NCI-H69 (cell line): Measurements from ENCODE around the gene ZDHHC18.
A peak's percentile ranks its signal among the peaks of the same experiment; 100 is the strongest.
"Not testable (repeated sequence)": the region's sequence is repeated elsewhere in the genome, so short reads cannot be mapped to it uniquely, and the experiment has no call there.

Source experiments
- DNase-seq: peaks from one replicate; lab custom pipeline; 2025; lab: John Stamatoyannopoulos, UW

The ZDHHC18 gene

GRCh38 chr1:26791148-26791547 lies 35.3 kb upstream of the ZDHHC18 start:
- no peak for DNase-seq

DNA sequence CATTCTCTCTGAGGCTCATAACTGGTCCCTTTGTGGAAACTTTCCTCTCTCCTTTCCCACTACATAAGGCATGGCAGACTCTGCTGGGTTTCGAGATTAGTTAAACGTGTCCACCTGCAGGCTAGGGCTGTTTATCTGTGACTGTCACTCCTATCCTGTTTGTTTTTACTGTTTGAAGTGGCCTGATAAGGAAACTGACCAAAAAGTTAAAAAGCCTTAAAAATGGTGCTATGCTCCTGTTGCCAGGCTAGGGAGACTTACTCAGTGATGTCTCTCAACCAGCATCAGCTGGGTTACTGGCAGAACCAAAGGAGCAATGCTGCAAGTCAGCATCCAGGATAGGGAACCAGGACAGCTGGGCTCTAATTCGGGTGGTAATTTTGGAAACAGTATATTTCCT lies 34.9 kb upstream of the ZDHHC18 start:
- no peak for DNase-seq

- no peak for DNase-seq
Observed at GRCh38 chr1:26792924-26793323, 33.6 kb upstream of the ZDHHC18 start.

- no peak for DNase-seq
Observed at GRCh38 chr1:26794391-26794790, 32.1 kb upstream of the ZDHHC18 start.

GRCh38 chr1:26797627-26798026 lies 28.9 kb upstream of the ZDHHC18 start:
- DNase-seq = no peak

GRCh38 chr1:26799479-26800142 lies 26.9 kb upstream of the ZDHHC18 start:
- DNase-seq = no peak

DNA sequence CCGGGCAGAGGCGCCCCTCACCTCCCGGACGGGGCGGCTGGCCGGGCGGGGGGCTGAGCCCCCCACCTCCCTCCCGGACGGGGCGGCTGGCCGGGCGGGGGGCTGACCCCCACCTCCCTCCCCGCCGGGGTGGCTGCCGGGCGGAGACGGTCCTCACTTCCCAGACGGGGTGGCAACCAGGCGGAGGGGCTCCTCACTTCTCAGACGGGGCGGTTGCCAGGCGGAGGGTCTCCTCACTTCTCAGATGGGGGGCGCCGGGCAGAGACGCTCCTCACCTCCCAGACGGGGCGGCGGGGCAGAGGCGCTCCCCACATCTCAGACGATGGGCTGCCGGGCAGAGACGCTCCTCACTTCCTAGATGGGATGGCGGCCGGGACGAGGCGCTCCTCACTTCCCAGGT lies 22.6 kb upstream of the ZDHHC18 start:
- not testable (repeated sequence) for DNase-seq

DNA sequence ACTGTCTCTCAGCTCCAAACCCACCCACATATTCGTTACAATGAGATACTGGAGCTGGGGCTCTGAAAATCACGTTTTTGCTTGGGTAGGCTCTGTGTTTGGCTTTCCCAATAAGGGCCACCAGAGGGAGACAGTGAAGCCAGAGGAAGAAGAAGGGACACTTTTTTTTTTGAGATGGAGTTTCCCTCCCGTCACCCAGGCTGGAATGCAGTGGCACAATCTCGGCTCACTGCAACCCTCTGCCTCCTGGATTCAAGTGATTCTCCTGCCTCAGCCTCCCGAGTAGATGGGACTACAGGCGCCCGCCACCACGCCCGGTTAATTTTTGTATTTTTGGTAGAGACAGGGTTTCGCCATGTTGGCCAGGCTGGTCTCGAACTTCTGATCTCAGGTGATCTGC lies 16.4 kb upstream of the ZDHHC18 start:
- peak; percentile 66 for DNase-seq

- no peak for DNase-seq
Observed at GRCh38 chr1:26811057-26811456, 15.4 kb upstream of the ZDHHC18 start.

- no peak for DNase-seq
Observed at GRCh38 chr1:26811708-26812107, 14.8 kb upstream of the ZDHHC18 start.

- no peak for DNase-seq
Observed at GRCh38 chr1:26814377-26814776, 12.1 kb upstream of the ZDHHC18 start.

DNA sequence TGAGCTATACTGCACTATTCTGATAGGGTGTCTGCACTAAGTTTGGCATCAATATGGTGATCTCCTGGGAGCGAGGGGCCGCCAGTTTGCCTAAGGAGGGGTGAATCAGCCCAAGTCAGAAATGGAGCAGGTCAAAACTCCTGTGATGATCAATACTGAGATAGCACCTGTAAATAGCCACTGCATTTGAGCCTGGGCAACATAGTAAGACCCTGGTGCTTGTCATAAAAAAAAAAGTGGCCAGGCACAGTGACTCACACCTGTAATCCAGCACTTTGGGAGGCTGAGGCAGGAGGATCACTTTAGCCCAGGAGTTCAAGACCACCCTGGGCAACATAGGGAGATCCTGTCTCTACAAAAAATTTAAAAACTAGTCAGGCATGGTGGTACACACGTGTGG lies 11.6 kb upstream of the ZDHHC18 start:
- no peak for DNase-seq

DNA sequence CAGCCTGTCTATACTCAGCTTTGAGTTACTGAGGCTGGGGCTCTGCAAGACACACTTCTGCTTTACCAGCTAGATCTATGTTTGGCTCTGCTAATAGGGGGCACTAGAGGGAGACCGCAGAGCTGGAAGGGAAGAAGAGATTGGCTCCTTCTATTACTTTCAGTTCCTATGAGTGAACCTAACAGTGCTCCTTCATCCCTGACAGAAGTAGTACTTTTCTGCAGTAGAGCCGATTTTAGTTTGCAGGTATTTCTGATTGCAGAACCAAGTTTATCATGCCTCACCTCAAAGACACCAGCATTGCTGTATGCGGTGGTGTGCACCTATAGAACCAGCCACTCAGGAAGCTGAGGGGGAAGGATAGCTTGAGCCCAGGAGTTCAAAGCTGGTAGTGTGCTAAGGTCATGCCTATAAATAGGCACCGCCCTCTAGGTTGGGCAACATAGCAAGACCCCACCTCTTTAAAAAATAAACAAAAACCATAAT lies 5.7 kb upstream of the ZDHHC18 start:
- peak; percentile 6 for DNase-seq

- no peak for DNase-seq
Observed at GRCh38 chr1:26822737-26823395, 3.6 kb upstream of the ZDHHC18 start.

- DNase-seq = no peak
Observed at GRCh38 chr1:26824731-26825130, 1.8 kb upstream of the ZDHHC18 start.

DNA sequence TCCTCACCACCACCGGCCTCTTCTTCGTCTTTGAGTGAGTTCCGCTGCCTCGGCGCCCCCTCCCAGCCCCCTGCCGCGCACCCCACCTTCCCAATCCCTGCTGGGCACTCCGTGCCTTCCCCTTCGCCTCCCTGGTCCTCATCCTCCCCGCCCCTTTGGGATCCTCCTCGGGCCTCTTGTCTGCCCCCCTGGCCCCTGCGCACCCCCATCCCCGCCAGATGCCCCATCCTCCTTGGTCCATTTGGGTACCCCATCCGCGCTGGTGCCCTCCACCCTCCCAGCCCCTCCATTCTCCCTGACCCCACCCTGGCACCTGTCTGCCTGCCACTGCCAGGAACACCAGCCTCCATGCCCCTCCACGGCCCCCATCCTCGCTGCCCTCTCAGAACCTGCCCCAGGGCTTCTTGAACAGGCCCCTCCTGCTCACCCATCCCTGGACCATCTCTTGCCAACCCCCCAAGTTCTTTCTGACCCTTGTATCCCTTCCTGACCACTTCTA lies 667 bp downstream of the ZDHHC18 start:
- no peak for DNase-seq

- no peak for DNase-seq
Observed at GRCh38 chr1:26827663-26828062, 1.2 kb downstream of the ZDHHC18 start.

GRCh38 chr1:26828411-26828991 lies 2.0 kb downstream of the ZDHHC18 start:
- no peak for DNase-seq

GRCh38 chr1:26829184-26829911 lies 2.9 kb downstream of the ZDHHC18 start:
- DNase-seq = no peak

GRCh38 chr1:26831059-26831458 lies 4.6 kb downstream of the ZDHHC18 start:
- no peak for DNase-seq

DNA sequence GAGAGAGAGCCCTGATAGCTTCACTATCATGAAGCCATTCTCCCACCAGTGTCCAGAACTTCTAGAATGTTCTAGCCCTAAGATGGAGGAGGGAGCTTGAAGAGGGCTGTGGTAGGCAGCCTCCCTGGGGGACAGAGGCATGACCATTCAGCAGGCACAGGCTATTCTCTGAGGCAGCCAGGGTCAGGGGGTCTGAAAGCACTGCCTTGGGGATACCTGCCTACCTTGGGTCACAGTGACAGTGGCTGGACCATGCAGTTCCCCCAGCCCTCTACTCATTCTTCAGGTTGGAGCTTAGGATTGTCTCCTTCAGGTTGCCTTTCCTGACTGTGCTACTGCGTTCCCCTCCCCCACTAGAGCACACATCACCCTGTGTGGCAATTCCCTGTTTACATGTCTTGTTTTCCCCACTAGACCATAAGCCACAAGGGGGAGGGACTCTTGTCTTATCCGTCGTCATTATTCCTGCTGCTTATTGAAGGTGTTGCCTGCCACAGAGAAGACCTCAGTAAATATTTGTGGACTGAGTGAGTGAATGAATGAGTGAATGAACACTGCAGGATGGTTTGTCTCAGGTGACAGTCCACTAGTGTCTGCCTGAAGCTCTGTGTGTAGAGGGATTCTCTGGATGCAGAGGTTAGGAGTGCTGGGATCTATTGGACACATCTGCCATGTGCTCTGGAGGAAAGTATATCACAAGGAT lies 5.2 kb downstream of the ZDHHC18 start:
- DNase-seq = no peak
